Type B pancreatic cell (in vitro differentiated cells): Measurements from ENCODE around the gene SOCS1. TPM values are rescaled to one million over a fixed set of nuclear protein-coding genes. Genes with fewer than 3 reads are reported as not detected.

Source experiments
- DNase-seq: peaks from one replicate; pipeline ENCODE4 v3.0.0; 2021; ENCODE audit warnings: mixed read lengths; ENCODE audit not compliant: unreplicated experiment; ENCODE audit errors: extremely low spot score
- H3K27ac Mint-ChIP-seq: 2 replicates; pipeline ENCODE4 v1.8.0; 2021; ENCODE audit warnings: mild to moderate bottlenecking, mixed read lengths
- H3K27me3 Mint-ChIP-seq: 2 replicates; pipeline ENCODE4 v1.8.0; 2021; ENCODE audit warnings: mixed read lengths
- H3K36me3 Mint-ChIP-seq: 2 replicates; pipeline ENCODE4 v1.8.0; 2021; ENCODE audit warnings: mixed read lengths
- H3K4me1 Mint-ChIP-seq: one replicate; pipeline ENCODE4 v1.8.0; 2021; ENCODE audit warnings: mixed read lengths; ENCODE audit not compliant: unreplicated experiment
- H3K4me3 Mint-ChIP-seq: 2 replicates; pipeline ENCODE4 v1.8.0; 2021; ENCODE audit warnings: mild to moderate bottlenecking, mixed read lengths
- H3K9me3 Mint-ChIP-seq: 2 replicates; pipeline ENCODE4 v1.8.0; 2021; ENCODE audit warnings: mixed read lengths
- CTCF ChIP-seq: fragments of 200-600 bp; sonication (generic); conservative IDR thresholded peaks from 2 replicates; pipeline ENCODE4 v1.5.0; 2021; ENCODE audit warnings: antibody characterized with exemption, mild to moderate bottlenecking
- total RNA-seq: library from RNA; stranded (reverse); gene quantifications from 2 replicates; pipeline ENCODE4 v1.2.1, GENCODE V29; 2021; ENCODE audit warnings: low replicate concordance

SOCS1 gene
- total RNA-seq, 1 donor from 2014 or later, result 14.5 TPM

- no peaks in the 10 kb centered on the region for H3K36me3 Mint-ChIP-seq
- DNase-seq, result no peak
- no peak overlapping the region for H3K27ac Mint-ChIP-seq
- H3K9me3 Mint-ChIP-seq, result peaks cover 19% of the 10 kb centered on the region
- TF ChIP-seq CTCF, result no peak
- H3K4me1 Mint-ChIP-seq, result no peaks in the 10 kb centered on the region
- H3K27me3 Mint-ChIP-seq, result peaks cover 4% of the 10 kb centered on the region
- no peak overlapping the region for H3K4me3 Mint-ChIP-seq
These were observed 36.8 kb downstream of the SOCS1 start for GRCh38 chr16:11219178-11219577.

GRCh38 chr16:11218604-11218962 lies 37.4 kb downstream of the SOCS1 start:
- H3K27ac Mint-ChIP-seq, result no peak overlapping the region
- no peaks in the 10 kb centered on the region for H3K36me3 Mint-ChIP-seq
- DNase-seq, result no peak
- no peaks in the 10 kb centered on the region for H3K4me1 Mint-ChIP-seq
- TF ChIP-seq CTCF, result peak; percentile 76
- H3K4me3 Mint-ChIP-seq, result no peak overlapping the region
- H3K9me3 Mint-ChIP-seq, result peaks cover 19% of the 10 kb centered on the region
- peaks cover 4% of the 10 kb centered on the region for H3K27me3 Mint-ChIP-seq

GRCh38 chr16:11217651-11218603 lies 38.1 kb downstream of the SOCS1 start:
- Mint-ChIP-seq H3K27ac (no peak overlapping the region), H3K4me3 (no peak overlapping the region), H3K27me3 (peaks cover 4% of the 10 kb centered on the region), H3K9me3 (peaks cover 19% of the 10 kb centered on the region), H3K4me1 (no peaks in the 10 kb centered on the region), H3K36me3 (no peaks in the 10 kb centered on the region)
- TF ChIP-seq CTCF, result no peak
- DNase-seq, result no peak

GRCh38 chr16:11215935-11216556 lies 40.0 kb downstream of the SOCS1 start:
- Mint-ChIP-seq H3K4me3 (no peak overlapping the region), H3K27ac (no peak overlapping the region), H3K9me3 (peaks cover 19% of the 10 kb centered on the region), H3K36me3 (no peaks in the 10 kb centered on the region), H3K4me1 (peaks cover 4% of the 10 kb centered on the region), H3K27me3 (peaks cover 8% of the 10 kb centered on the region)
- no peak for DNase-seq
- no peak for TF ChIP-seq CTCF

- Mint-ChIP-seq H3K27me3 (peaks cover 4% of the 10 kb centered on the region), H3K27ac (no peak overlapping the region), H3K4me3 (no peak overlapping the region), H3K4me1 (peaks cover 4% of the 10 kb centered on the region), H3K36me3 (no peaks in the 10 kb centered on the region), H3K9me3 (peaks cover 15% of the 10 kb centered on the region)
- no peak for TF ChIP-seq CTCF
- no peak for DNase-seq
These were observed 42.2 kb downstream of the SOCS1 start for GRCh38 chr16:11213799-11214198.
